Posterior cingulate gyrus (tissue), 11 donors: ENCODE data around the gene TBXAS1.

ENCODE experiments used
- DNase-seq, 10 donors: peaks; one replicate each; pipeline versions ENCODE4 v3.0.0 to v3.0.0-alpha.2; 2020 to 2021; ENCODE audit warnings: mixed read lengths in 3 of 10
- intact Hi-C: fragments of 100-400 bp; cut with DNase I; formaldehyde crosslinking; loops from one replicate; pipeline ENCODE4 v1.15.1; 2023

TBXAS1 gene

DNA sequence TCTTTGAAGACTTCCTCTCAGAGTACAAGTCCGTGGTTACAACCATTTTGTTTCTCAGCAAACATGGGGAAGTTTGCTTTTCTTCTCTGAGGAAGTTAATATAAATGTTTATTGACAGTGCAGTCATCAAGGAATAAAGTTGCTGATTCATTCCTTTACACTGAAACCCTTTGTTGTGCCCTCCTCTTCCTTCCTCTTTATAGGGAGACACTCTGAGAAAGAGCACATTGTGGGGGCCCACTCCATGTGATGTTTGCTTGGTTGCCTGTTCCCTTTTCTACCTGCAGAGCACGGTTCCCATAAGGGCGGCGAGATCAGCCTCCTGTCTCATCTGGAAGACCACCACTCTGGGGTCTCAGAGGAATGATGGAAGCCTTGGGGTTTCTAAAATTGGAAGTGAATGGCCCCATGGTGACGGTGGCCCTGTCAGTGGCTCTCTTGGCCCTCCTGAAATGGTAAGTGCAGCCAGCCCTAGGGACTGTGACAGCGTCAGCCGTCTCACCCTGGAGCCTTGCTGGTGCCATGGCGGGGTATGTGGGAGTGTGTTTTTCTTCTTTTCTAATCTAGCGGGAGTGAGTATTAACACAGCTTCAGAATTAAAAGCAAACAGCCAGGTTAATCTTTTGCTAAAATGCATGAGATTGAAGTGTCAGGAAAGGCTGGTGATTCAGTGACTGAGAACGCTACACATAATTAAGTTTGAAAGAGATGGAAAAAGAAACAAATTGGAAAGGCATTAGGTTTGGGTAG is at the start of gene TBXAS1:
TBXAS1 (plus strand) TSS at position 240 of the 750 bp plus-strand sequence; CDS start at position 367, 127 bp downstream.
- intact Hi-C loops: no loop called here

DNA sequence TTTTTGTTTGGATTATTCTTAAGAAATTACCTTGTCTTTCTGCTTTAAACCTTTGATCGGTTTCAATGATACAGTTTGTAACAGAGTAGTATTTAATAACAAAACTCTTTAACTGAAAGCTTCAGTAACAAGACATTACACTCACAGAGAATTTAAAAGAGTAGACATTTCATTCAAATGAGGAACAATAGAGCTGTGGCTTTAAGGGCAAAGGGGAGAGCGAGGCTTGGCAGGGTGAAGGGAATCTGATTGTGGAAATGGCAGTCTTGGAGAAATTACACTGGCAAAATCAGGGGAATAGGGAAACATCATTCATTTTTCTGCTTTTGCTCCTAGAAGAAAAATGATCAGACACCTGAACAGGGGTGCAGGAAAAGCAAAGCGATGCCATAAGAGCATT is 46.1 kb upstream of the TBXAS1 start:
- intact Hi-C loops: no loop called here
- no peak for DNase-seq

More for the DNA sequence above, at the start of gene TBXAS1:
- DNase-seq: peak in 1 of 10 donors; percentile 23

DNA sequence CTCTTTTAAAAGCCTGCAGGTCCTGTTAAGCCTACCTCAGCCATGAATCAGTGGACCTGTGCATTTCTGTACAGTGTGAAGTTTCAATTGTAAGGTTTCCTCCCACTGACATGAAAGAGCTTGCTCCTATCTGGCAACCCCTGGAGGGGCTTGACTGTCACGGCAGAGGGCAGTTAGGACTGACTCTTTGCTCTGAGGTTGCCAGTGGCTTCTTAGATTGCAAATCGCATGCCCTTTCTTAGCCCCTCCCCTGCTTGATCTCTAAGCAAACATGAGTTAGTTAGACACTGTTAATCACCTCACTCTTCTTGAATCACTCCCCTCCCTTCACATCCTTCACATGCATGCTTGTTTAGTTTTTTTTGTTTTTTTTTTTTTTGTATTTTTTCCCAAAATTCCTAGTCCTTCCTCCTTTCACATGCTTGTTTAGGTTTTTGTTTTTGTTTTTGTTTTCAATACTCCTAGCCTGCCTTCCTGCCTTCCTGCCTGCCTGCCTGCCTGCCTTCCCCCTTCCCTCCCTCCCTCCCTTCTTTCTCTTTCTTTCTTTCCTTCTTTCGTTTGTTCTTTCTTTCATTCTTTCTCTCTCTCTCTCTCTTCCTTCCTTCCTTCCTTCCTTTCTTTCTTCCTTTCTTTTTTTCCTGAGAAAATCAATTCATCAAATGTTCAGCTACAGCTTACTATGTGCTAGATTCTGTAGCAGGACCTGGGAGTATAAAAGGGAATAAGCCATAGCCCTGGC is 45.2 kb upstream of the TBXAS1 start:
- intact Hi-C loops: no loop called here
- no peak for DNase-seq

DNA sequence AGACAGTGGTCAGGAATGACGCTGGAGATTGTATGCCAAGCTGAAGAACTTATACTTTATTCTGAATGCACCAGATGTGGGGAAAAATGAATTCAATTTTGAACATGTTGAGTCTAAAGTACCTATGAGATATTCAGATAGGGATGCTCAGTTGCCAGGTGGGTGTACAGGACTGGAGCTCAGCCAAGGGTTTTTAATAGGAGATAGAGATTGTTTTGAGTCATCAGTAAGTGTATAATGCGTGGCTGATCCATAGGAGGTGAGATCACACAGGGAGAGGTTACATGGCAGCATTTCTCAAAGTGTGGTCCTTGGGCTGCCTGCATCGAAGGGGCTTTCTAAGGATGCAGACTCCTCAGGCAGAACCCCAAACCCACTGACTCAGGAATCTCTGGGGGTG is 44.4 kb upstream of the TBXAS1 start:
- intact Hi-C loops: no loop called here
- no peak for DNase-seq

DNA sequence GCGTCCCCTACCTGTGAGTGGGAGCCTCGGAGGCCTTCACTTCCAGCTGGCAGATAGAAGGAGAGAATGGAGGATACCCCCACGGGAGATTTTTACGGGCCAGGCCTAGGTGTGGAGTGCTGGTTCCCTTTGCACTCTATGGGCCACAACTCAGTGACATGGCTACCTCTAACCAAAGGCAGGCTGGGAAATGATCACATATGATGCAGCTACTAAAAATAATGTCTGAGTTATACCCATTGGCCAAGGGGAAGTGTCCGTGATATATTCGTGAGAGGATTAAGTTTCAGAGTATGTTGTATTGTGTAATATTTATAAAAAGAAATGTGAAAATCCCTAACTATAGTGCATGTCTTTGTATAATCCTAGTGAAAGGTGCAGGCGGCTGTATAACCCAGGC is 37.7 kb upstream of the TBXAS1 start:
- peak in 1 of 10 donors; percentile 8 for DNase-seq
- intact Hi-C loops: no loop called here

DNA sequence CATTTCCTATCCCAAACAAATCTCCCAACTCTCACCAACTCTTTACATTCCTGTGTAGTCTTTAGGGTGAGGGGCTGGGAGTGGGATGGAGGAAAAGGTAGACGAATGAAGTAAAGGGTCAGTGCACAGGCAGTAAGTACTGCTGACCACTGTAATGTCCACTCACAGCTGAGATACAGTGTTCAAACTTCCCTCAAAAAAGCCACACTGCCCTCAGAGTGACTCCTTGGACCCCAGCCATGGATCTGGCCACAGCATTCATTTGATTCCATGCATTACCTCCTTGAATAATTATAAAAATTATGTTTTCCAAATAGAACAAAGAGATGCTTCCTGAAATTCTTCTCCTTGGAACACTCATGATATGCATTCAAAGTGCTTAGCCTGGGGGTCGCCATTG is 31.5 kb upstream of the TBXAS1 start:
- intact Hi-C loops: no loop called here
- DNase-seq: no peak

DNA sequence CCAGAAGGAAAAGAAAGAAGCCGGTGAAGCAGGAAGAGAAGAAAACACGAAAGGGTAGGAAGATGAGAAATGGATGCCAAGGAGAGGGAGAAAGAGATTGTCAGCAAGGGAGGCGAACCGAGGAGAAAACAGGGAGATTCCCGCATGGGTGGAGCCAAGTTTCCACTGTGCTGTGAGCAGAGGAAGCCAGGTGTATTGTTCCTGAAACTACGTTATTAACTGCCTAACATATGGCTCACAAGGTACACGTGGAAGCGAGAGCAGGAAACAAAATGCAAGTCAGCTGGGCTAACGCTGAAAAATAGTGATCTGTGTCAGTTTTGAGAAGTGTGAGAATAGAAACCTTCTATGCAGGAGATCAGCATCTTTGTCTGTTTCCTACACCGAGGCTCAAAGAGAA is 30.8 kb upstream of the TBXAS1 start:
- intact Hi-C loops: no loop called here
- DNase-seq: peak in 1 of 10 donors; percentile 22

DNA sequence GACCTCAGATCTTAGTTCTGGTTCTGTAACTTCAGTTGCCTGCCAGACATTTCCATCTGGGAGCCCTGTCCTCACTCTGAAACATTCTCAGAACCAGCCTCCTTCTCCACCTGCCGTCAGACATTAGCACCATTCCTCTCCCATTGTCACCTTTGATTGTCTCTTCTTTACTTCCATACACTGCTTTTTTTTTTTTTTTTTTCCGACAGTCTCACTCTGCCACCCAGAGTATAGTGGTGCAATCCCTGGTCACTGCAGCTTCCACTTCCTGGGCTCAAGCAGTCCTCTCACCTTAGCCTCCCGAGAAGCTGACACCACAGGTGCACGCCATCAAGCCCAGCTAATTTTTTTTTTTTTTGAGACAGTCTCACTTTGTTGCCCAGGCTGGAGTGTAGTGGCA is 30.2 kb upstream of the TBXAS1 start:
- DNase-seq: no peak
- intact Hi-C loops: no loop called here

DNA sequence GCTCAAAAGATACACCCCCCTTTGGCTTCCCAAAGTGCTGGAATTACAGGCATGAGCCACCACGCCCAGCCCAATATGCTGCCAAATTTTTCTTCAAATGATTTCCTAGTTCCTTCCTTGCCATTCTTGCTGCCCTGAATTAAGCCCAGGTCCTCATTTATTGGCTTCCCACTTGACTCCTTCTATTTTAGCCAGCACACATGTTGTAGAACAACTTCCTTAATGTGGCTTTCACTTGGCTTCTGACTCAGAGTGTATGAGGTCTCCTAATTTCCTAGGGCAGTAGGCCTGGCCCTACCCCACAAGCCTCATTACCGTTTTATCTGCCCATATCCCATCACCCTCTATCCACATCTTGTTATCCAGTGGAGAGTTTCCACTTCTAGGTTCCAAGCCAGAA is 29.5 kb upstream of the TBXAS1 start:
- peak in 1 of 10 donors; percentile 16 for DNase-seq
- intact Hi-C loops: no loop called here

DNA sequence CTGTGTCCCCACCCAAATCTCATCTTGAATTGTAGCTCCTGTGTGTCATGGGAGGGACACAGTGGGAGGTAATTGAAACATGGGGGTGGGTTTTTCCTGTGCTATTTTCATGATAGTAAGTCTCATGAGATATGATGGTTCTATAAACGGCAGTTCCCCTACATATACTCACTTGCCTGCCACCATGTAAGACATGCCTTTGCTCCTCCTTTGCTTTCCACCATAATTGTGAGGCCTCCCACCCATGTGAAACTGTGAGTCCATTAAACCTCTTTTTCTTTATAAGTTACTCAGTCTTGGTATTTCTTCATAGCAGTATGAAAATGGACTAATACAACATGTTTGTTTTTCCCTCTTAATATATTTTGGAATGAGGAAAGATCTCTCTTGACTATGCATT is 24.5 kb upstream of the TBXAS1 start:
- intact Hi-C loops: no loop called here
- DNase-seq: no peak

DNA sequence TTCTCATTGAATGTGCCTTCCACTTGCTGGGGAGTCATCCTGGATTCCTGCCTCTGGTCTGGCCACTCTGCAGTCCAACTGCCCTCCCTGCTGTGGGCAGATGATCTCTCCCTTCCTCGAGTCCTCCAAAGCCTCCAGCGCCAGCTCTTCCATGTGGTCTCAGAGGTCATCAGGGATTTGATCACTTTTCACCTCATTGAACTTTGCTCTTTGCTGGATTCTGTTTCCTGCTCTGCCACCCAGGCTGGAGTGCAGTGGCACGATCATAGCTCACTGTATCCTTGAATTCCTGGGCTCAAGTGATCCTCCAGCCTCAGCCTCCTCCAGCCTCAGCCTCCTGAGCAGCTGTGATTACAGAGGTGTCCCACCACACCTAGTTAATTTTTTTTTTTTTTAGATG is 22.1 kb upstream of the TBXAS1 start:
- no peak for DNase-seq
- intact Hi-C loops: no loop called here

DNA sequence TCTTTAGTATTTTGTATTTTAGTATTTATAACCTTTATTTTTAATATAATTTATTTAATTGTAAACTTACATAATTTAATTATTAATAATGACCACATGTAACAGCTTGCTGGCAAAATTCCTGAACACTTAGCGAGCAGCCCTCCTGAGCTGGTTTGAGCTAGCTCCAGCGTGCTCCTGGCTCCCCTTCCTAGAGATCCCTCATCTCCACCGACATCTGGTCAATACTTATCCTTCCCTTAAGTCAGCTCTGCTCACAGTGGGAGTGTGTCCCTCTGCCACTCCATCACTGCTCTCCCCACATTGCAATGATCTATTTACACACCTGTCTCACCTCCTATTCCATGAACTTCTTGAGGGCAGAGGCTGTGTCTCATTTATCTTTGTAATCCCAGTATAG is 20.6 kb upstream of the TBXAS1 start:
- intact Hi-C loops: no loop called here
- no peak for DNase-seq

DNA sequence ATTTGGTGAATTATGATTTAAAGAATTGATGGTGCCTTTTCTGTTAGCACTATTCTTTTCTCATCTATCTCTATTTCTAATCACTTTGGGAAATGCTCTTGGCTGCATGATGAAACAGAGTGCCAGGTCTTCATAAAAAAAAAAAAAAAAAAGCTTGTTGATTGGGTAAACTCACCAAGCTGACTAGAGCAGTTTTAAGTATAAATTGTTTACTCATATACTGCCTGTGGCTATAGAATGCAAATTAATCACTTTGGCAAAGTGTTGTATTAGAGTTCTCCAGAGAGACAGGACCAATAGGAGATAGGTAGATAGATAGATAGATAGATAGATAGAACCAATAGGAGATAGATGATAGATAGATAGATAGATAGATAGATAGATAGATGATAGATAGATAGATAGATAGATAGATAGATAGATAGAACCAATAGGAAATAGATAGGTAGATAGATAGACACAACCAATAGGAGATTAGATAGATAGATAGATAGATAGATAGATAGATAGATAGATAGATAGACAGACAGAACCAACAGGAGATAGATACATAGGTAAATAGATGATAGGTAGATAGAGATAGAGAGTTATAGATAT is 20.1 kb upstream of the TBXAS1 start:
- intact Hi-C loops: no loop called here

DNA sequence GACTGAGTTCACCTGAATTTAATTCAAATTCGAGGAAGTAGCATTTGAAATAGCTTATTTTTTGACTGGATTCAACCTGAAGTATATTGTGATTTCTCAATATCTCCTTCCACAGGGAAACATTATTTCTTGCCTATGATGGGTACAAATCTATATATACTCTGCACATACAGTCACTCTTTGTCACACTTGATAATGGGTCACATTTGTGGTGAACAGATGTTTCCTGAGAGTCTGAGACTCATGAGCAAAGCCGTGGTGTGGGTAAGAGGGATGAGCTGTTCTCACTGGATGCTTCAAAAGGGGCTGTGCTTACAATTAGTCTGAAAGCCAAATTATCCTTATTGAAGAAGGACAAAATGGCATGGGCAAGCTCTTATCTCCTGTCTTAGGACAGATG is 18.0 kb upstream of the TBXAS1 start:
- DNase-seq: no peak
- intact Hi-C loops: no loop called here

More for the DNA sequence above, 20.1 kb upstream of the TBXAS1 start:
- DNase-seq: no peak

DNA sequence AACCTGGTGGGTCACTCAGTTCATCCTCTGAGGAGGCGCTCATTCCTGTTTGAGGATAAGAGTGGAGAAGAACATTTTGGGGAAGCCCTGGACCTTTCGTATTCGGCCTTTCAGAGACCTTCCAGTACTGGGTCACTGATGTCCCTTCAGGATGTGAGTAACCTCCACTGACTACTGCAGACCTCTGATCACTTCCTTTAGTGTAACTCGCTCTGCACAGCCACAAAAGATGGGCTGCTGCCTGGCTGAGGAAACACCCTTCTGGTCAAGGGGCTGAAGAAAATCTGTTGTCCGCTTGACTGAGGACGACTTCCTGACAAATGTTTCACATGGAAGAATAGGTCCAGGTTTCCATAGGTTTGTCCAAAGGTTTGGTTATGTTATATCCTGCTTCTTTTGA is 15.9 kb upstream of the TBXAS1 start:
- intact Hi-C loops: no loop called here
- DNase-seq: no peak

DNA sequence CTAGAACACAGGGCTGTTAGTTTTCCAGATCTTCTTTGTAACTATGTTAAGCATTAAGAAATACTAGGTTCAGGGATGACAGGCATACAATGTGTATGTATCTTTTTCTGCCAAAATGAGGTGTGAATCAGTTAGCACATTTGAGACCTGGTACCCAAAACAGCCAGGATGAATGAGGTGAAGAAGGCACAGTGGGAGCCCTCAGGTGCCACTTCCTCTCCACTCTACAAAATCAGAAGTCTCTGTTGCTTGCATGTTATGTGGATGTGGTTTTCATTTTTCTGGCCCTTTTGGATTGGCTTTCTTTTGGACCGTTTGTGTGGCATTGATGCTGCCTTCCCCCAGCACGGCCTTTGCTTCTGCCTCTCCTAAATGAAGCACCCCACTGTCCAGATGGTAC is 15.4 kb upstream of the TBXAS1 start:
- no peak for DNase-seq
- intact Hi-C loops: no loop called here

DNA sequence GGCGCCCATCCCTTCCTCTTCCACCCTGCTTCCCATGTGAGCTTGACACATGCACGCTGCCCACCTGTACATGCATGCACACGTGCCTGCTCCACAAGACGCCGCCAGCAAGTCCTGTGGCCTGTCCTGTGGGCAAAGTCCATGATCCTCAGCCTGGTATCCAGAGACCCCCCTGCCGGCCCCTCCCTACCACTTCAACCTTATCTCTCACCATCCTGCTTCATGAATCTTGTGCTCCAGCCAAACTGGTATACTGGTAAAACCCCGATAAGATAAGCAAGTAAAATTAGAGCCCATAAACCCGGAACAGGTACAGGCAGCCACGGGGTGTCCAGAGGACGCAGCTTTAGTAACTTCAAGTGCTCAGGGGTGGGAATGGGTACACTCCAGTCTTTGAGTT is 11.8 kb upstream of the TBXAS1 start:
- intact Hi-C loops: no loop called here
- DNase-seq: no peak

DNA sequence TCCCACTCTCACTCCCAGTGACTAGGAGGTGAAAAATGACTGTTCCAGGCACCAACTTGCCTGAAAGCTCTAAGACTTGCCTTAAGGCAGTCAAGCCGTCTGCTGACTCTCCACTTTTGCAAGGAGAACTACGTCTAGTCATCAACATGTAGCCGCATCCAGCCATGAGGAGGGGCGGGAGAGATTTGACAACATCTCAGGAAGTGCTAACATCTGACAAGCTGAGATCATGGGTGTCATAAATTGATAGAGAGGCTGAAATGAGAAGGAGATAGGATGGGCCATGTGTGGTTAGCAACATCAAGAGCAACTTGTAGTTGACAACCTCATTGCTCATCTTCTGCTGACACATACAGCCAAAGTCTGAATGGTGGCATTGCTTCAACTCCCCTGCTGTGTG is 9.0 kb upstream of the TBXAS1 start:
- intact Hi-C loops: no loop called here
- DNase-seq: no peak

DNA sequence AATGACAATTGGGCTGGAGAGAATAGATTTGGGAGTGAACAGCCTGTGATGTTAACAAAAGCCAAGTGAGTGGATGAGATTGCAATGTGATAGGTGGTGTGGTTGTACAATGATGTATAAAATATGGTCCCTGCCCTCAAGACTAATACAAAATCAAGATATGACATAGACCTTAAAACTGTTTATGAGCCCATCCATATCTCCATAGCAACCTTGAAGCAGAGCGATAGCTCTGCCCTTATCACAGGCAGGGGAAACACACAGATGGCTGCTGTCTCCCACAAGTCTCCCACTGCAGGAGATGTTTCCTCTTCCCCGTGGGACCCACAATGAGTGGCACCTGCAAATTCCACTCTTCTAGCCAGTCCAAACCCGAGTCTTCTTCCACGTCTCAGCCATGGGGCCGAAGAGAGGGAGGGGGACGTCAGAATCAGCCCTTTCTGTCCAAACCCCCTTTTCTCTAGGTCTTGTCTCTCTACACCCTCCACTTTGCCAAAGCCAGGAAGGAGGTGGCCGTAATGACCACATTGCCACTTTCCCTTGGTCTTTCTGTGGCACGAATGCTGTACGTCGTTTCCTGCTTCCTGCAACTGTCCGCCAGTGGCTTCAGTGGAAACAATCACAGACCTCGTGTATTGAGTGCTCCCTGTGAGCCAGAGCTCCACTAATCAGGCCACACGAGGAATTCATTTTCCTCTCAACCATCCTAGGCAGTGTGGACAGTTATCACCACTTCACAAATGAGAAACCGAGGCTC is 7.5 kb upstream of the TBXAS1 start:
- intact Hi-C loops: no loop called here

DNA sequence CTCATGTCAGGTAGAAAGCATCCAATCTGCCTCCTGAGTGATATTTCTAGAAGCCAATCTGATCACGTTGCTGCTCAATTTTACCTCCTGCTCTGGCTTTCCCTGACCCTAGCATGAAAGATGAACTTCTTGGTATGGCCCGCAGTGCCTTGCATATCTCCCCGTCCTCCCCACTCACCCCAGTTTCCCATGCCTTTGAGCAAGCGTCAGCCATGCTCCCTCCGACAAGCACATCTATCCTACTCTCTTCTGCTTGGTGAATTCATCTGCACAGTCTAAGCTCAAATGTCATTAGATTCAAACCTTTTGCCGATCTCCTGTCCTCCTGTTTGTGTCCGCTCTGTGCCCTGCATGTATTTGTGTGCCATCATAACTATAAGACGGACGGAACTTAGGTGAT is 6.2 kb upstream of the TBXAS1 start:
- DNase-seq: no peak
- intact Hi-C loops: no loop called here

More for the DNA sequence above, 7.5 kb upstream of the TBXAS1 start:
- no peak for DNase-seq

DNA sequence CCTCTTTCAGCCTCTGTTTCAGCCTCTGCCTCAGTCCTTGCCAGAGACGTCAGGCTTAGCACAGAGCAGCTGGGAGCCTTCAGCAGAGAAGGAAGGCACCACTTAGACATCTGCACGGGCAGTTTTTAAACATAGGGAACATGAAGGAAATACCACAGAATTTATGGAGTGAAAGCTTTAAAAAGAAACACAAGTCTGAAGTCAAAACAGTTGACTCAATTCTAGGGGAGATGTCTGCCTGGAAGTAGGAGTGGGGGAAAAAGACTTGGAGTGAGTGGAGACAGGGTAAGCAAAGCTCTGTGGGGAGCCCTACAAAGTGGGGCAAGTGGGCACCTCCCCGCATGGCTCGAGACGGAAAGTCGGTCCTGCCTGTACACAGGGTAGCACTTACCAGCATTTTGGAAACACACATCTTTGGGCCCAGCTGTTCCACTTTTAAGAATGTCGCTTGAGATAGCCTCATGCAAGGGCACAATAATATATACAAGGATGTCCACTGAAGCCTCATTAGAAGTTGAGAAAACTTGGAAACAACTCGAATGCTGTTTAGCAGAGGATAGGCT is 5.0 kb upstream of the TBXAS1 start:
- intact Hi-C loops: no loop called here

More for the DNA sequence above, 5.0 kb upstream of the TBXAS1 start:
- no peak for DNase-seq
